Measurements from ENCODE around the gene SPACDR. TPM values are rescaled to one million over a fixed set of nuclear protein-coding genes. Genes with fewer than 3 reads are reported as not detected.

Gene SPACDR
- total and polyA plus RNA-seq, 9 of the 15 experiments (the other 6 are each of a cell fraction or from before 2014, with no cell fraction given) = 0.07 to 0.55 (median 0.14) TPM; not detected in 1

DNA sequence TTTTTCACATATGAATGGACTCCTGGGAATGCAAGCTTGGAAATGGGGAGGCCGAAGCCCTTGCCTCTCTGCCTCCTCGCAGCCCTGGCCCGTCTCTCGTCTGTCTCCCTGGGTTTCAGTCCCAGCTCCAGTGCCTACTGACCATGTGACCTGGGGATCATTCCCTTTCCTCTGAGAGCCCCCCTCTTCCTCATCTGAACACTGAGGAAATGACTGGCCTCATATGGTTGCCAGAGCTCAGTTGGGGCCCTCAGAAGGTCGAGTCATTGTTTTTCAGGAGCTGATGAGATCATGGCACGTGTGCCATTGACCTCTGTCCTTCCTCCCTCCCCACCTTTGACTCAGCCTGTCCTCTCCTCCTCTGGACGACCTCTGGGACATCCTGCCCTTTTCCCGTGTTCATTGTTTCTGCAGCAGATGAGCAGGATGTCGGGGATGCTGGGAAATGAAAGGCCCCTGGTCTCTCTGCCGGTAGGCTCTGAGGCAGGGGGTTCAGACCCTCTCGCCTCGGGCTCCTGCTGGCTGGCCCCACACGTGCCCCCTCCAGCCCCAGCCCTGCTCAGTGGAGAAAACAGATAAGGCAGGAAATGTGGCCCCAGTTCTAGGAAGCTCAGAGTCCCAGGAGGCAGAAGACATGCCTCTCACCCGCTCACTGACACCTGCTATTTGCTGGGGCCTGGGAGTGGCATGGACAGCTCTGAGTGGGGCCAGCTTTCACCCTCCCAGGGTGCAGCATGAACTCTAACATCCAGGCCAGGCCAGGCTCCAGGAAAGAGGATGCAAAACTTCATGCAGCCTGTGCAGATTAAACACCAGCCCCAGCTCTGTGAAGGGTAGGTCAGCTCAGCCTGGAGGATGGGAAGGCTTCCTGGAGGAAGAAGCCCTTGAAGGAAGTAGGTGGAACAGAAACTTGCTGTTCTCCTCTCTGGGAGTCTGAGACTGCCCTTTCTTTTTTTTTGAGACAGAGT, 19.5 kb downstream of the SPACDR start (continued):
- TF ChIP-seq MIER1 (IDR thresholded peaks at IDR 0.05; ENCODE audit: low read depth) (no peak), SP1 (CRISPR knock-in tag; IDR thresholded peaks at IDR 0.05) (no peak; the same call in 1 of the 2 replicates), YBX1 (IDR thresholded peaks at IDR 0.05) (no peak), ZNF197 (CRISPR knock-in tag; IDR thresholded peaks at IDR 0.05; ENCODE audit: low read depth) (peak; percentile 81; the same call in 1 of the 2 replicates), ZZZ3 (IDR thresholded peaks at IDR 0.05) (no peak), RUNX1 (IDR thresholded peaks at IDR 0.05; ENCODE audit: low read depth) (peak; percentile 74; the same call in 1 of the 2 replicates), PRMT5 (CRISPR knock-in tag; IDR thresholded peaks at IDR 0.05) (no peak), HDGF (IDR thresholded peaks at IDR 0.05) (0 out of 2 replicates have a peak, but pooled peaks have one; percentile 74), CCAR2 (IDR thresholded peaks at IDR 0.05; ENCODE audit: low read depth, low read length) (0 out of 2 replicates have a peak, but pooled peaks have one; percentile 49), BACH1 (tag; IDR thresholded peaks at IDR 0.05) (peak; percentile 90), GABPB2 (CRISPR knock-in tag; conservative IDR thresholded peaks at IDR 0.05) (no peak), NR2C2 (CRISPR knock-in tag; IDR thresholded peaks at IDR 0.05) (peak; percentile 88), NR2C2 (tag; IDR thresholded peaks at IDR 0.05) (peak; percentile 98), NFXL1 (CRISPR knock-in tag; IDR thresholded peaks at IDR 0.05) (no peak)
- TF ChIP-seq, protein P1, sequence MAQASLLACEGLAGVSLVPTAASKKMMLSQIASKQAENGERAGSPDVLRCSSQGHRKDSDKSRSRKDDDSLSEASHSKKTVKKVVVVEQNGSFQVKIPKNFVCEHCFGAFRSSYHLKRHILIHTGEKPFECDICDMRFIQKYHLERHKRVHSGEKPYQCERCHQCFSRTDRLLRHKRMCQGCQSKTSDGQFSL (CRISPR knock-in tag; IDR thresholded peaks at IDR 0.05) = no peak
- TF ChIP-seq, protein P1 (tag; IDR thresholded peaks at IDR 0.05) = peak in 1 of 2 experiments; percentile 63; a peak in 1 of 4 replicates
- TF ChIP-seq, protein P2, sequence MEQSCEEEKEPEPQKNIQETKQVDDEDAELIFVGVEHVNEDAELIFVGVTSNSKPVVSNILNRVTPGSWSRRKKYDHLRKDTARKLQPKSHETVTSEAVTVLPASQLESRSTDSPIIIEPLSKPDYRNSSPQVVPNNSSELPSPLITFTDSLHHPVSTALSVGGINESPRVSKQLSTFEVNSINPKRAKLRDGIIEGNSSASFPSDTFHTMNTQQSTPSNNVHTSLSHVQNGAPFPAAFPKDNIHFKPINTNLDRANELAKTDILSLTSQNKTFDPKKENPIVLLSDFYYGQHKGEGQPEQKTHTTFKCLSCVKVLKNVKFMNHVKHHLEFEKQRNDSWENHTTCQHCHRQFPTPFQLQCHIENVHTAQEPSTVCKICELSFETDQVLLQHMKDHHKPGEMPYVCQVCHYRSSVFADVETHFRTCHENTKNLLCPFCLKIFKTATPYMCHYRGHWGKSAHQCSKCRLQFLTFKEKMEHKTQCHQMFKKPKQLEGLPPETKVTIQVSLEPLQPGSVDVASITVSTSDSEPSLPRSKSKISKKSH (CRISPR knock-in tag; IDR thresholded peaks at IDR 0.05) = no peak
- TF ChIP-seq, protein P3, sequence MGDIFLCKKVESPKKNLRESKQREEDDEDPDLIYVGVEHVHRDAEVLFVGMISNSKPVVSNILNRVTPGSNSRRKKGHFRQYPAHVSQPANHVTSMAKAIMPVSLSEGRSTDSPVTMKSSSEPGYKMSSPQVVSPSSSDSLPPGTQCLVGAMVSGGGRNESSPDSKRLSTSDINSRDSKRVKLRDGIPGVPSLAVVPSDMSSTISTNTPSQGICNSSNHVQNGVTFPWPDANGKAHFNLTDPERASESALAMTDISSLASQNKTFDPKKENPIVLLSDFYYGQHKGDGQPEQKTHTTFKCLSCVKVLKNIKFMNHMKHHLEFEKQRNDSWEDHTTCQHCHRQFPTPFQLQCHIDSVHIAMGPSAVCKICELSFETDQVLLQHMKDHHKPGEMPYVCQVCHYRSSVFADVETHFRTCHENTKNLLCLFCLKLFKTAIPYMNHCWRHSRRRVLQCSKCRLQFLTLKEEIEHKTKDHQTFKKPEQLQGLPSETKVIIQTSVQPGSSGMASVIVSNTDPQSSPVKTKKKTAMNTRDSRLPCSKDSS (IDR thresholded peaks at IDR 0.05; ENCODE audit: low read depth, partially characterized antibody) = no peak
- TF ChIP-seq, protein P4, sequence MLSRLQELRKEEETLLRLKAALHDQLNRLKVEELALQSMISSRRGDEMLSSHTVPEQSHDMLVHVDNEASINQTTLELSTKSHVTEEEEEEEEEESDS (CRISPR knock-in tag; IDR thresholded peaks at IDR 0.05) = no peak
- TF ChIP-seq, protein P5, sequence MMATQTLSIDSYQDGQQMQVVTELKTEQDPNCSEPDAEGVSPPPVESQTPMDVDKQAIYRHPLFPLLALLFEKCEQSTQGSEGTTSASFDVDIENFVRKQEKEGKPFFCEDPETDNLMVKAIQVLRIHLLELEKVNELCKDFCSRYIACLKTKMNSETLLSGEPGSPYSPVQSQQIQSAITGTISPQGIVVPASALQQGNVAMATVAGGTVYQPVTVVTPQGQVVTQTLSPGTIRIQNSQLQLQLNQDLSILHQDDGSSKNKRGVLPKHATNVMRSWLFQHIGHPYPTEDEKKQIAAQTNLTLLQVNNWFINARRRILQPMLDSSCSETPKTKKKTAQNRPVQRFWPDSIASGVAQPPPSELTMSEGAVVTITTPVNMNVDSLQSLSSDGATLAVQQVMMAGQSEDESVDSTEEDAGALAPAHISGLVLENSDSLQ (IDR thresholded peaks at IDR 0.05) = peak; percentile 61; the same call in 1 of the 2 replicates

Data from K562 (cell line).